Panc1 (cell line): Measurements from ENCODE around the gene FAM89A.

ENCODE experiments used
- CTCF ChIP-seq: fragments of 450-650 bp; IDR thresholded peaks from 2 replicates; pipeline ENCODE4 v1.5.1; 2017; ENCODE audit warnings: mild to moderate bottlenecking
- POLR2AphosphoS5 ChIP-seq: IDR thresholded peaks from 2 replicates; pipeline ENCODE4 v1.6.1; 2012; ENCODE audit warnings: mild to moderate bottlenecking, low read depth, low read length, moderate library complexity
- REST ChIP-seq, 2 experiments: IDR thresholded peaks; 2 replicates each; pipeline ENCODE4 v1.6.1; 2011 to 2012; ENCODE audit warnings: low read depth in 2 of 2, control low read depth in 1 of 2, low read length in 1 of 2, mild to moderate bottlenecking in 1 of 2, moderate library complexity in 1 of 2; ENCODE audit not compliant: insufficient read depth in 1 of 2
- SIN3A ChIP-seq: IDR thresholded peaks from 2 replicates; pipeline ENCODE4 v1.6.1; 2012; ENCODE audit warnings: low read depth, mild to moderate bottlenecking, low read length, moderate library complexity, borderline replicate concordance; ENCODE audit not compliant: insufficient read depth

- TF ChIP-seq CTCF (no peak), POLR2AphosphoS5 (no peak), REST (IDR thresholded peaks at IDR 0.05; ENCODE audit: insufficient read depth in 1 of 2, low read depth in 2 of 2, low read length in 1 of 2) (no peak), SIN3A (no peak)
Observed at GRCh38 chr1:230985711-230986110, 54.3 kb downstream of the FAM89A start.
